ENCODE data around the gene RHBDD3.

GRCh38 chr22:29267462-29267857, 321 bp downstream of the RHBDD3 start:
- TF ChIP-seq CTCF (IDR thresholded peaks at IDR 0.05) (no peak), POLR2AphosphoS5 (IDR thresholded peaks at IDR 0.05; ENCODE audit: low read depth, low read length) (no peak), REST (IDR thresholded peaks at IDR 0.05; ENCODE audit: insufficient read depth in 1 of 2, low read depth in 2 of 2, low read length in 1 of 2) (no peak)

Data from Panc1 (cell line).